GM12878 (cell line): ENCODE data around the gene TRIM17.

Experiments used
- BCL3 ChIP-seq: IDR thresholded peaks from 2 replicates; pipeline ENCODE4 v1.6.1; 2011; ENCODE audit warnings: borderline replicate concordance, low read depth, mild to moderate bottlenecking, moderate library complexity, low read length; ENCODE audit not compliant: insufficient read depth, poor library complexity, severe bottlenecking
- BRCA1 ChIP-seq: IDR thresholded peaks from 2 replicates; pipeline ENCODE4 v1.6.1; 2011; ENCODE audit warnings: low read depth, low read length, improper control_type of control experiment
- CTCF ChIP-seq, 3 experiments: IDR thresholded peaks in 2 of 3; conservative IDR thresholded peaks in 1 of 3; 2 replicates each; pipeline ENCODE4 v1.5.1; 2011; ENCODE audit warnings: low read depth in 3 of 3, low read length in 3 of 3, mild to moderate bottlenecking in 3 of 3, control low read depth in 2 of 3, moderate library complexity in 2 of 3, inconsistent platforms in 1 of 3, mixed read lengths in 1 of 3; ENCODE audit not compliant: control insufficient read depth in 2 of 3, insufficient read depth in 1 of 3; ENCODE audit errors: extremely low read depth in 1 of 3
- EZH2 ChIP-seq: IDR thresholded peaks from 2 replicates; pipeline ENCODE4 v1.6.1; 2012; ENCODE audit warnings: low read depth, mild to moderate bottlenecking, control low read depth, inconsistent platforms, low read length, borderline replicate concordance; ENCODE audit not compliant: control insufficient read depth
- JUNB ChIP-seq: IDR thresholded peaks from 2 replicates; pipeline ENCODE4 v1.6.1; 2016; ENCODE audit warnings: antibody characterized with exemption, mild to moderate bottlenecking
- KAT2A ChIP-seq: conservative IDR thresholded peaks from 2 replicates; pipeline ENCODE4 v1.6.1; 2011; ENCODE audit warnings: low read depth, low read length; ENCODE audit not compliant: control insufficient read depth
- LARP7 ChIP-seq: fragments of 450-650 bp; IDR thresholded peaks from 2 replicates; pipeline ENCODE4 v1.6.1; 2017; ENCODE audit warnings: mild to moderate bottlenecking
- POLR2A ChIP-seq: IDR thresholded peaks from 2 replicates; pipeline ENCODE4 v1.6.1; 2011; ENCODE audit warnings: low read depth, mild to moderate bottlenecking, low read length
- RAD21 ChIP-seq: IDR thresholded peaks from 2 replicates; pipeline ENCODE4 v1.6.1; 2011; ENCODE audit warnings: mild to moderate bottlenecking, low read depth, low read length, moderate library complexity; ENCODE audit not compliant: insufficient read depth
- ZBTB40 ChIP-seq: fragments of 450-650 bp; IDR thresholded peaks from 2 replicates; pipeline ENCODE4 v1.6.1; 2016; ENCODE audit warnings: mild to moderate bottlenecking, moderate library complexity, borderline replicate concordance

DNA sequence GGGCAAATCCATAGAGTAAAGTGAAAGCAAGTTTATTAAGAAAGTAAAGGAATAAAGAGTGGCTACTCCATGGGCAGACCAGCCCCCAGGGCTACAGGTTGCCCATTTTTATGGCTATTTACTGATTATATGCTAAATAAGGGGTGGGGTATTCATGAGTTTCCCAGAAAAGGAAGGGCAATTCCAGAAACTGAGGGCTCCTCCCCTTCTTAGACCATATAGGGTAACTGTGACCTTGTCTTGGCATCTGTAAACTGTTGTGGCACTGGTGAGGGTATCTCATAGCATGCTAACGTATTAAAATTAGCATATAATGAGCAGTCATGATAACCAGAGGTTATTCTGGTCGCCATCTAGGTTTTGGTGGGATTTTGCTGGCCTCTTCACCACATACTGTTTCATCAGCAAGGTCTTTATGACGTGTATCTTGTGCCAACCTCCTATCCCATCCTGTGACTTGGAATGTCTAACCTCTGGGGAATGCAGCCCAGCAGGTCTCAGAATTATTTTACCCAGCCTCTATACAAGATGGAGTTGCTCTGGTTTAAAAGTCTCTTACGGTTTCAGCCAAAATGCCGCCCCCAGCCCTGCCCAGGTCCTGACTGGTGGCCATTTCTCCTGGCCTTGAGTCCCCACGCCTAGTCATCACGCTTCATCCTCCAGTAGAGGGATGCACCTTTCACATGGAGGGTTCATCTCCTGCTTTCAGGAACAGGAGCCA is 982 bp upstream of the TRIM17 start:
- TF ChIP-seq LARP7 (no peak), ZBTB40 (no peak), RAD21 (no peak), KAT2A (no peak), JUNB (no peak), POLR2A (no peak), BRCA1 (no peak), BCL3 (no peak), EZH2 (no peak), CTCF (IDR thresholded peaks at IDR 0.05 in 2 of 3, conservative IDR thresholded peaks at IDR 0.05 in 1 of 3; ENCODE audit: control insufficient read depth in 2 of 3, extremely low read depth in 1 of 3, insufficient read depth in 1 of 3, low read depth in 3 of 3, low read length in 3 of 3) (no peak)
